NCI-H226 (cell line): ENCODE measurements around the gene CEACAM1.
"Not testable (repeated sequence)": the region's sequence is repeated elsewhere in the genome, so short reads cannot be mapped to it uniquely, and the experiment has no call there.

Experiments
- DNase-seq: peaks from one replicate; pipeline ENCODE4 v3.0.0-alpha.2; 2015

Gene CEACAM1

GRCh38 chr19:42508892-42509444 lies 19.3 kb downstream of the CEACAM1 start:
- no peak for DNase-seq

- DNase-seq, result no peak
Observed at GRCh38 chr19:42505066-42505465, 23.2 kb downstream of the CEACAM1 start.

GRCh38 chr19:42501733-42502132 lies 26.5 kb downstream of the CEACAM1 start:
- DNase-seq, result no peak

GRCh38 chr19:42501243-42501642 lies 27.0 kb downstream of the CEACAM1 start:
- not testable (repeated sequence) for DNase-seq

- no peak for DNase-seq
Observed at GRCh38 chr19:42498169-42498757, 30.0 kb downstream of the CEACAM1 start.

GRCh38 chr19:42497492-42498168 lies 30.7 kb downstream of the CEACAM1 start:
- no peak for DNase-seq

GRCh38 chr19:42496460-42497133 lies 31.7 kb downstream of the CEACAM1 start:
- DNase-seq, result no peak

- no peak for DNase-seq
Observed at GRCh38 chr19:42495663-42496062, 32.6 kb downstream of the CEACAM1 start.

GRCh38 chr19:42494321-42494720 lies 34.0 kb downstream of the CEACAM1 start:
- DNase-seq, result no peak

- no peak for DNase-seq
Observed at GRCh38 chr19:42488783-42489521, 39.3 kb downstream of the CEACAM1 start.

GRCh38 chr19:42487798-42488178 lies 40.5 kb downstream of the CEACAM1 start:
- no peak for DNase-seq

- no peak for DNase-seq
Observed at GRCh38 chr19:42487032-42487797, 41.1 kb downstream of the CEACAM1 start.

- not testable (repeated sequence) for DNase-seq
Observed at GRCh38 chr19:42485036-42485435, 43.2 kb downstream of the CEACAM1 start.

GRCh38 chr19:42480335-42481095 lies 47.8 kb downstream of the CEACAM1 start:
- peak; percentile 29 for DNase-seq

GRCh38 chr19:42479736-42480135 lies 48.5 kb downstream of the CEACAM1 start:
- DNase-seq, result no peak

GRCh38 chr19:42478765-42479311 lies 49.4 kb downstream of the CEACAM1 start:
- no peak for DNase-seq

- DNase-seq, result no peak
Observed at GRCh38 chr19:42477933-42478332, 50.3 kb downstream of the CEACAM1 start.

GRCh38 chr19:42477117-42477516 lies 51.2 kb downstream of the CEACAM1 start:
- DNase-seq, result no peak

GRCh38 chr19:42475366-42475765 lies 52.9 kb downstream of the CEACAM1 start:
- DNase-seq, result no peak

- no peak for DNase-seq
Observed at GRCh38 chr19:42474743-42475142, 53.5 kb downstream of the CEACAM1 start.

- DNase-seq, result no peak
Observed at GRCh38 chr19:42473686-42474085, 54.6 kb downstream of the CEACAM1 start.
